GM23338 (cell line): ENCODE data around the gene TOM1L2. TPM values are rescaled to one million over a fixed set of nuclear protein-coding genes. Genes with fewer than 3 reads are reported as not detected.

Experiments used
- ATAC-seq: fragments of 200-7000 bp; cut with Tn5 transposase; 3 replicates; pipeline ENCODE4 v1.9.1; 2020
- DNase-seq: peaks from one replicate; pipeline ENCODE4 v3.0.0-alpha.2; 2015; ENCODE audit warnings: low spot score
- H2AFZ ChIP-seq: fragments of 200-600 bp; sonication (generic); 2 replicates; pipeline ENCODE4 v1.8.0; 2016; ENCODE audit warnings: antibody characterized with exemption, mild to moderate bottlenecking, moderate library complexity
- H3F3A ChIP-seq: fragments of 200-600 bp; sonication (generic); replicated peaks from 2 replicates; pipeline ENCODE4 v1.8.0; 2017; ENCODE audit warnings: antibody characterized with exemption, mixed run types, low read depth
- H3K27ac ChIP-seq: fragments of 200-600 bp; sonication (generic); 2 replicates; pipeline ENCODE4 v1.6.1; 2016; ENCODE audit warnings: low read depth
- H3K27me3 ChIP-seq: fragments of 200-600 bp; sonication (generic); 2 replicates; pipeline ENCODE4 v1.8.0; 2016; ENCODE audit warnings: mild to moderate bottlenecking, mixed run types, moderate library complexity; ENCODE audit not compliant: insufficient read depth
- H3K36me3 ChIP-seq: fragments of 200-600 bp; sonication (generic); 2 replicates; pipeline ENCODE4 v1.8.0; 2016; ENCODE audit warnings: mild to moderate bottlenecking; ENCODE audit not compliant: insufficient read depth
- H3K4me1 ChIP-seq: fragments of 200-600 bp; sonication (generic); 2 replicates; pipeline ENCODE4 v1.8.0; 2016; ENCODE audit warnings: mild to moderate bottlenecking, moderate library complexity; ENCODE audit not compliant: insufficient read depth
- H3K4me2 ChIP-seq: fragments of 200-600 bp; sonication (generic); 2 replicates; pipeline ENCODE4 v1.7.1; 2017; ENCODE audit warnings: mixed run types
- H3K4me3 ChIP-seq: fragments of 200-600 bp; sonication (generic); 2 replicates; pipeline ENCODE4 v1.6.1; 2016; ENCODE audit warnings: mixed run types
- H3K79me2 ChIP-seq: fragments of 200-600 bp; sonication (generic); replicated peaks from 2 replicates; pipeline ENCODE4 v1.8.0; 2017; ENCODE audit warnings: mild to moderate bottlenecking; ENCODE audit not compliant: insufficient read depth
- H3K9me2 ChIP-seq: fragments of 200-600 bp; sonication (generic); 2 replicates; pipeline ENCODE4 v1.8.0; 2017; ENCODE audit not compliant: insufficient read depth
- H4K20me1 ChIP-seq: fragments of 200-600 bp; sonication (generic); replicated peaks from 2 replicates; pipeline ENCODE4 v1.8.0; 2017; ENCODE audit warnings: mild to moderate bottlenecking; ENCODE audit not compliant: insufficient read depth
- H3K27ac Mint-ChIP-seq: 2 replicates; pipeline ENCODE4 v1.8.0; 2020; ENCODE audit warnings: inconsistent platforms, mild to moderate bottlenecking, moderate library complexity, mixed read lengths
- H3K27me3 Mint-ChIP-seq: 3 replicates; pipeline ENCODE4 v1.8.0; 2022; ENCODE audit warnings: low read depth, mild to moderate bottlenecking, moderate library complexity, mixed read lengths, inconsistent platforms; ENCODE audit not compliant: insufficient read depth, poor library complexity
- H3K36me3 Mint-ChIP-seq: 3 replicates; pipeline ENCODE4 v1.8.0; 2021; ENCODE audit warnings: low read depth, mild to moderate bottlenecking, inconsistent platforms, moderate library complexity, mixed read lengths
- H3K4me1 Mint-ChIP-seq: 3 replicates; pipeline ENCODE4 v1.8.0; 2020; ENCODE audit warnings: mild to moderate bottlenecking, inconsistent platforms, mixed read lengths
- H3K4me3 Mint-ChIP-seq: 3 replicates; pipeline ENCODE4 v1.8.0; 2021; ENCODE audit warnings: moderate library complexity, mild to moderate bottlenecking, inconsistent platforms, mixed read lengths
- H3K9me3 Mint-ChIP-seq: 3 replicates; pipeline ENCODE4 v1.8.0; 2020; ENCODE audit warnings: moderate library complexity, mild to moderate bottlenecking, inconsistent platforms, mixed read lengths
- CREB1 ChIP-seq: fragments of 250-450 bp; sonication (Bioruptor Pico); IDR thresholded peaks from 2 replicates; pipeline ENCODE4 v1.5.0; 2020; ENCODE audit warnings: low read depth, mild to moderate bottlenecking, moderate library complexity
- EZH2 ChIP-seq: fragments of 200-600 bp; sonication (generic); IDR thresholded peaks from one replicate; pipeline ENCODE4 v1.8.0; 2017; ENCODE audit warnings: antibody characterized with exemption, mild to moderate bottlenecking, low read depth; ENCODE audit not compliant: unreplicated experiment
- EZH2phosphoT487 ChIP-seq: fragments of 200-600 bp; sonication (generic); IDR thresholded peaks from one replicate; pipeline ENCODE4 v1.8.1; 2018; ENCODE audit warnings: antibody characterized with exemption; ENCODE audit not compliant: unreplicated experiment
- JUNB ChIP-seq: IDR thresholded peaks from one replicate; pipeline ENCODE4 v1.6.1; 2016; ENCODE audit warnings: antibody characterized with exemption; ENCODE audit not compliant: unreplicated experiment
- NANOG ChIP-seq: IDR thresholded peaks from 2 replicates; pipeline ENCODE4 v1.6.1; 2016; ENCODE audit warnings: antibody characterized with exemption, borderline replicate concordance
- POLR2AphosphoS5 ChIP-seq: IDR thresholded peaks from 2 replicates; pipeline ENCODE4 v1.6.1; 2016; ENCODE audit warnings: antibody characterized with exemption, low read depth
- REST ChIP-seq: IDR thresholded peaks from one replicate; pipeline ENCODE4 v1.6.1; 2018; ENCODE audit warnings: antibody characterized with exemption; ENCODE audit not compliant: unreplicated experiment
- STAT1 ChIP-seq: IDR thresholded peaks from one replicate; pipeline ENCODE4 v1.6.1; 2016; ENCODE audit warnings: antibody characterized with exemption; ENCODE audit not compliant: unreplicated experiment
- ZNF114 ChIP-seq: fragments of 250-450 bp; sonication (Bioruptor Pico); IDR thresholded peaks from 2 replicates; pipeline ENCODE4 v1.5.0; 2020; ENCODE audit warnings: mild to moderate bottlenecking, moderate library complexity
- ZNF331 ChIP-seq: fragments of 250-450 bp; sonication (Bioruptor Pico); IDR thresholded peaks from 2 replicates; pipeline ENCODE4 v1.5.0; 2020; ENCODE audit warnings: low read depth, mild to moderate bottlenecking, moderate library complexity
- polyA plus RNA-seq: library from polyadenylated mRNA; unstranded; fragments of >200 nt; fragmentation: Nextera tagmentation; extraction: Ambion mirVana; gene quantifications from 2 replicates; pipeline ENCODE4 v1.2.1, GENCODE V29; 2016
- total RNA-seq: library from RNA; depleted of rRNA; stranded (reverse); fragments of >200 nt; shearing (Covaris generic); gene quantifications from 2 replicates; pipeline ENCODE4 v1.2.3, GENCODE V29; 2014
- TF ChIP-seq, protein P1 (sequence below): IDR thresholded peaks from 2 replicates; pipeline ENCODE4 v1.6.1; 2016; ENCODE audit warnings: antibody characterized with exemption
- TF ChIP-seq, protein P2 (sequence below), 2 experiments: fragments of 200-600 bp in 1 of 2; sonication (generic) in 1 of 2; conservative IDR thresholded peaks; 2 replicates each; pipeline versions ENCODE4 v1.5.1 to v1.6.1; 2016 to 2017; ENCODE audit warnings: antibody characterized with exemption in 2 of 2, low read depth in 2 of 2, mild to moderate bottlenecking in 2 of 2, moderate library complexity in 1 of 2
- TF ChIP-seq, protein P3 (sequence below): fragments of 250-450 bp; sonication (Bioruptor Pico); IDR thresholded peaks from 2 replicates; pipeline ENCODE4 v1.5.0; 2020; ENCODE audit warnings: mild to moderate bottlenecking, moderate library complexity

TOM1L2 gene
- total and polyA plus RNA-seq, 2 experiments from 2014 or later: 3.3 TPM

- no peaks in the 10 kb centered on the region for H3K36me3 ChIP-seq
- H3K9me2 ChIP-seq: no peaks in the 10 kb centered on the region
- no peaks in the 10 kb centered on the region for H3K27me3 ChIP-seq
- Mint-ChIP-seq H3K4me1 (peaks cover 21% of the 10 kb centered on the region), H3K27ac (no peak overlapping the region), H3K9me3 (peaks cover 4% of the 10 kb centered on the region; the same call in 2 of the 3 replicates), H3K4me3 (no peak overlapping the region), H3K36me3 (no peaks in the 10 kb centered on the region; the same call in 2 of the 3 replicates), H3K27me3 (peaks cover 6% of the 10 kb centered on the region)
- H2AFZ ChIP-seq: no peak overlapping the region
- no peaks in the 10 kb centered on the region for H3K79me2 ChIP-seq
- H3K4me1 ChIP-seq: no peaks in the 10 kb centered on the region; the same call in 1 of the 2 replicates
- H4K20me1 ChIP-seq: no peaks in the 10 kb centered on the region
- TF ChIP-seq POLR2AphosphoS5 (no peak), REST (no peak), JUNB (no peak), NANOG (no peak), CREB1 (no peak), STAT1 (no peak), ZNF331 (CRISPR knock-in tag) (no peak), ZNF114 (no peak), EZH2phosphoT487 (no peak), EZH2 (no peak)
- TF ChIP-seq, protein P1, sequence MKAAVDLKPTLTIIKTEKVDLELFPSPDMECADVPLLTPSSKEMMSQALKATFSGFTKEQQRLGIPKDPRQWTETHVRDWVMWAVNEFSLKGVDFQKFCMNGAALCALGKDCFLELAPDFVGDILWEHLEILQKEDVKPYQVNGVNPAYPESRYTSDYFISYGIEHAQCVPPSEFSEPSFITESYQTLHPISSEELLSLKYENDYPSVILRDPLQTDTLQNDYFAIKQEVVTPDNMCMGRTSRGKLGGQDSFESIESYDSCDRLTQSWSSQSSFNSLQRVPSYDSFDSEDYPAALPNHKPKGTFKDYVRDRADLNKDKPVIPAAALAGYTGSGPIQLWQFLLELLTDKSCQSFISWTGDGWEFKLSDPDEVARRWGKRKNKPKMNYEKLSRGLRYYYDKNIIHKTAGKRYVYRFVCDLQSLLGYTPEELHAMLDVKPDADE: no peak
- TF ChIP-seq, protein P2, sequence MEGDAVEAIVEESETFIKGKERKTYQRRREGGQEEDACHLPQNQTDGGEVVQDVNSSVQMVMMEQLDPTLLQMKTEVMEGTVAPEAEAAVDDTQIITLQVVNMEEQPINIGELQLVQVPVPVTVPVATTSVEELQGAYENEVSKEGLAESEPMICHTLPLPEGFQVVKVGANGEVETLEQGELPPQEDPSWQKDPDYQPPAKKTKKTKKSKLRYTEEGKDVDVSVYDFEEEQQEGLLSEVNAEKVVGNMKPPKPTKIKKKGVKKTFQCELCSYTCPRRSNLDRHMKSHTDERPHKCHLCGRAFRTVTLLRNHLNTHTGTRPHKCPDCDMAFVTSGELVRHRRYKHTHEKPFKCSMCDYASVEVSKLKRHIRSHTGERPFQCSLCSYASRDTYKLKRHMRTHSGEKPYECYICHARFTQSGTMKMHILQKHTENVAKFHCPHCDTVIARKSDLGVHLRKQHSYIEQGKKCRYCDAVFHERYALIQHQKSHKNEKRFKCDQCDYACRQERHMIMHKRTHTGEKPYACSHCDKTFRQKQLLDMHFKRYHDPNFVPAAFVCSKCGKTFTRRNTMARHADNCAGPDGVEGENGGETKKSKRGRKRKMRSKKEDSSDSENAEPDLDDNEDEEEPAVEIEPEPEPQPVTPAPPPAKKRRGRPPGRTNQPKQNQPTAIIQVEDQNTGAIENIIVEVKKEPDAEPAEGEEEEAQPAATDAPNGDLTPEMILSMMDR (conservative IDR thresholded peaks at IDR 0.05; ENCODE audit: low read depth in 2 of 2): no peak
- TF ChIP-seq, protein P3, sequence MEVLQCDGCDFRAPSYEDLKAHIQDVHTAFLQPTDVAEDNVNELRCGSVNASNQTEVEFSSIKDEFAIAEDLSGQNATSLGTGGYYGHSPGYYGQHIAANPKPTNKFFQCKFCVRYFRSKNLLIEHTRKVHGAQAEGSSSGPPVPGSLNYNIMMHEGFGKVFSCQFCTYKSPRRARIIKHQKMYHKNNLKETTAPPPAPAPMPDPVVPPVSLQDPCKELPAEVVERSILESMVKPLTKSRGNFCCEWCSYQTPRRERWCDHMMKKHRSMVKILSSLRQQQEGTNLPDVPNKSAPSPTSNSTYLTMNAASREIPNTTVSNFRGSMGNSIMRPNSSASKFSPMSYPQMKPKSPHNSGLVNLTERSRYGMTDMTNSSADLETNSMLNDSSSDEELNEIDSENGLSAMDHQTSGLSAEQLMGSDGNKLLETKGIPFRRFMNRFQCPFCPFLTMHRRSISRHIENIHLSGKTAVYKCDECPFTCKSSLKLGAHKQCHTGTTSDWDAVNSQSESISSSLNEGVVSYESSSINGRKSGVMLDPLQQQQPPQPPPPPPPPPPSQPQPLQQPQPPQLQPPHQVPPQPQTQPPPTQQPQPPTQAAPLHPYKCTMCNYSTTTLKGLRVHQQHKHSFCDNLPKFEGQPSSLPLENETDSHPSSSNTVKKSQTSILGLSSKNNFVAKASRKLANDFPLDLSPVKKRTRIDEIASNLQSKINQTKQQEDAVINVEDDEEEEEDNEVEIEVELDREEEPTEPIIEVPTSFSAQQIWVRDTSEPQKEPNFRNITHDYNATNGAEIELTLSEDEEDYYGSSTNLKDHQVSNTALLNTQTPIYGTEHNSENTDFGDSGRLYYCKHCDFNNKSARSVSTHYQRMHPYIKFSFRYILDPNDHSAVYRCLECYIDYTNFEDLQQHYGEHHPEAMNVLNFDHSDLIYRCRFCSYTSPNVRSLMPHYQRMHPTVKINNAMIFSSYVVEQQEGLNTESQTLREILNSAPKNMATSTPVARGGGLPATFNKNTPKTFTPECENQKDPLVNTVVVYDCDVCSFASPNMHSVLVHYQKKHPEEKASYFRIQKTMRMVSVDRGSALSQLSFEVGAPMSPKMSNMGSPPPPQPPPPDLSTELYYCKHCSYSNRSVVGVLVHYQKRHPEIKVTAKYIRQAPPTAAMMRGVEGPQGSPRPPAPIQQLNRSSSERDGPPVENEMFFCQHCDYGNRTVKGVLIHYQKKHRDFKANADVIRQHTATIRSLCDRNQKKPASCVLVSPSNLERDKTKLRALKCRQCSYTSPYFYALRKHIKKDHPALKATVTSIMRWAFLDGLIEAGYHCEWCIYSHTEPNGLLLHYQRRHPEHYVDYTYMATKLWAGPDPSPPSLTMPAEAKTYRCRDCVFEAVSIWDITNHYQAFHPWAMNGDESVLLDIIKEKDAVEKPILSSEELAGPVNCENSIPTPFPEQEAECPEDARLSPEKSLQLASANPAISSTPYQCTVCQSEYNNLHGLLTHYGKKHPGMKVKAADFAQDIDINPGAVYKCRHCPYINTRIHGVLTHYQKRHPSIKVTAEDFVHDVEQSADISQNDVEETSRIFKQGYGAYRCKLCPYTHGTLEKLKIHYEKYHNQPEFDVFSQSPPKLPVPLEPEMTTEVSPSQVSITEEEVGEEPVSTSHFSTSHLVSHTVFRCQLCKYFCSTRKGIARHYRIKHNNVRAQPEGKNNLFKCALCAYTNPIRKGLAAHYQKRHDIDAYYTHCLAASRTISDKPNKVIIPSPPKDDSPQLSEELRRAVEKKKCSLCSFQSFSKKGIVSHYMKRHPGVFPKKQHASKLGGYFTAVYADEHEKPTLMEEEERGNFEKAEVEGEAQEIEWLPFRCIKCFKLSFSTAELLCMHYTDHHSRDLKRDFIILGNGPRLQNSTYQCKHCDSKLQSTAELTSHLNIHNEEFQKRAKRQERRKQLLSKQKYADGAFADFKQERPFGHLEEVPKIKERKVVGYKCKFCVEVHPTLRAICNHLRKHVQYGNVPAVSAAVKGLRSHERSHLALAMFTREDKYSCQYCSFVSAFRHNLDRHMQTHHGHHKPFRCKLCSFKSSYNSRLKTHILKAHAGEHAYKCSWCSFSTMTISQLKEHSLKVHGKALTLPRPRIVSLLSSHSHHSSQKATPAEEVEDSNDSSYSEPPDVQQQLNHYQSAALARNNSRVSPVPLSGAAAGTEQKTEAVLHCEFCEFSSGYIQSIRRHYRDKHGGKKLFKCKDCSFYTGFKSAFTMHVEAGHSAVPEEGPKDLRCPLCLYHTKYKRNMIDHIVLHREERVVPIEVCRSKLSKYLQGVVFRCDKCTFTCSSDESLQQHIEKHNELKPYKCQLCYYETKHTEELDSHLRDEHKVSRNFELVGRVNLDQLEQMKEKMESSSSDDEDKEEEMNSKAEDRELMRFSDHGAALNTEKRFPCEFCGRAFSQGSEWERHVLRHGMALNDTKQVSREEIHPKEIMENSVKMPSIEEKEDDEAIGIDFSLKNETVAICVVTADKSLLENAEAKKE (CRISPR knock-in tag): no peak
- no peaks in the 10 kb centered on the region for H3F3A ChIP-seq
- no peak for DNase-seq
- H3K4me3 ChIP-seq: no peak overlapping the region
- H3K4me2 ChIP-seq: no peak overlapping the region
- ATAC-seq: no peak
- no peak overlapping the region for H3K27ac ChIP-seq
Measured at GRCh38 chr17:17906418-17907215, 65.6 kb downstream of the TOM1L2 start.
